Neutrophil (primary cell): ENCODE measurements around the gene EXD2.

Experiments
- H3K27ac ChIP-seq: fragments of 200-600 bp; sonication (generic); 2 replicates; pipeline ENCODE4 v1.5.1; 2016; ENCODE audit warnings: mild to moderate bottlenecking, moderate library complexity
- H3K27me3 ChIP-seq: fragments of 200-600 bp; sonication (generic); 2 replicates; pipeline ENCODE4 v1.6.0; 2016; ENCODE audit warnings: mild to moderate bottlenecking
- H3K36me3 ChIP-seq: fragments of 200-600 bp; sonication (generic); 2 replicates; pipeline ENCODE4 v1.5.1; 2017
- H3K4me1 ChIP-seq, 2 experiments: fragments of 200-600 bp in 1 of 2; sonication (generic) in 1 of 2; 1 replicate in 1 of 2; 2 replicates in 1 of 2; pipeline versions ENCODE4 v1.5.1 to v1.6.1; 2013 to 2016; ENCODE audit warnings: low read depth in 1 of 2, low read length in 1 of 2, mild to moderate bottlenecking in 1 of 2, moderate library complexity in 1 of 2; ENCODE audit not compliant: control insufficient read depth in 1 of 2, insufficient read depth in 1 of 2
- H3K4me3 ChIP-seq, 2 experiments: fragments of 200-600 bp in 1 of 2; sonication (generic) in 1 of 2; 1 replicate in 1 of 2; 2 replicates in 1 of 2; pipeline ENCODE4 v1.5.1; 2013 to 2016; ENCODE audit warnings: low read depth in 1 of 2, low read length in 1 of 2, mild to moderate bottlenecking in 1 of 2, moderate library complexity in 1 of 2
- H3K9me3 ChIP-seq: fragments of 200-600 bp; sonication (generic); 2 replicates; pipeline ENCODE4 v1.5.1; 2016
- CTCF ChIP-seq: fragments of 200-600 bp; sonication (generic); IDR thresholded peaks from 2 replicates; pipeline ENCODE4 v1.5.1; 2016; ENCODE audit warnings: antibody characterized with exemption

EXD2 gene

DNA sequence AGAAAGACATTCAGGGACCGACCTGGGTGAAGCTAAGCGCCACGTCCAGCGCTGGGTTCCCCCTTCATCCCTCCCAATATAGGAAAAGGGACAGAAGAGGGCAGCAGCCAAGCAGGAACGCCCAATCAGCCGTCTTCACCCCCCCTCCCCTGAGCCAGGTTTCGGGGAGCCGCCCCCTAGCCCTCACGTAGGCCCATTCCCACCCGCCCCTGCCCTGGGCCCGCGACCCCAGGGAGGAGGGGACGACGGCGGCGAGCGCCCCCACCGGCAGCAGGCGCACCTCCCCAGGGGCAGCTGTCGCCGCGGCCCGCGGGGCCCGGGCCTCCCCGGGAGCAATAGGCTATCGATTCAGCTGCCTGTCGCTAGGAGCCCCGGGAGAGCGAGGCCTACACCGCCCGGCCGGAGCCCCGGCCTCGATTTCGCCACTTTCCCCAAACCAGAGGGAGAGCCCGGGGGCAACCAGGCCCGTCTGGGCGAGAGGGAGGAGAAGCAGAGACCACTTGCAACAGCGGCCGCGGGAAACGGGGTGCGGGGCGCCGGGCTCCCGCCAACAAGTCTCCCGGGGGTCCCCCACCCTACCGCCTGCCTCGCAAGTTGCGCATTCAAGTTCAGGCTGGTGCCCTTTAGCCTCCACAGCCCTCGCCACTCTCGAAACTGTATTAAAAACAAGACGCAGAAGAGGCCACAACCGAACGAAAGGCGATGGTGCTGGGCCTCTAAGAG is 39.7 kb upstream of the EXD2 start:
- Histone ChIP-seq H3K4me3 (peak overlapping the region; percentile 94), H3K36me3 (peaks cover 17% of the 10 kb centered on the region), H3K27me3 (peaks cover 36% of the 10 kb centered on the region), H3K27ac (peak overlapping the region; percentile 85), H3K4me1 (peaks cover 18 to 19% of the 10 kb centered on the region in 2 experiments), H3K9me3 (no peaks in the 10 kb centered on the region)
- peak; percentile 74 for TF ChIP-seq CTCF

DNA sequence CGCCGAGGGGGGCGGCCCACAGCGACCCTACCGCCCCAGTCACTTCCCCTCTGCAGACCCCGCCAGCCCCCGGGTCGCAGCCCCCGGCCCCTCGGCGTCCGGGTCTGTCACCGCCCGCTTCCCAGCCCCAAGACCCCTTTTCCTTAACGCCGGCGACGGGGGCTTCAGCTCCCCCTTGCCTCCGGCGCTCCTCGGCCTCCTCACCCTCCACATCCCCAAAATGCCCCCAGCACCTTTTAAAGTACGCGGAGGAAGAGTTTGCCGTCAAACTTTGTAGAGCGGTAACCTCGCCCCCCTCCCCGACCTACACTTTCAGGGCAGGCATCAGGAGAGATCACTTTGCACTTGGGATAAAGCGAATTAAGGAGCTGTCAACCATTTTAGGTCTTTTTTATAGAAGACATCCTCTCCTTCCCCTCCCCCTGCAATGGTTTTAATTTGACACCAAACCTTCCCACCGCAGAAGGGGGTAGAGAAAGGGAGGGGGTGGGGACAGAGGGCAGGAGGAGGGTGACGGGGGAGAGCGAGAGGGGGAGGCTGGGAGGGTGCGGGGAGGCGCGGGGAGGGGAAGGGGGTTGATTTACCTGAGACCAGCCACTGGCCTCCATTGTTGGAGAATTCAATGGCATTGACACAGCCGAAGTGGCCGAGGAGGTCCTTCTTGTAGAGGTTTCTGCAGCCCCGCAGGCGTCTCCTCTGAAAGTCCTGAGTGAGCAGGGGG is 39.0 kb upstream of the EXD2 start:
- Histone ChIP-seq H3K9me3 (no peaks in the 10 kb centered on the region), H3K27ac (peak overlapping the region; percentile 85), H3K36me3 (peaks cover 10% of the 10 kb centered on the region), H3K27me3 (peaks cover 43% of the 10 kb centered on the region), H3K4me3 (peak overlapping the region; percentile 94), H3K4me1 (peaks cover 18 to 19% of the 10 kb centered on the region in 2 experiments)
- no peak for TF ChIP-seq CTCF

DNA sequence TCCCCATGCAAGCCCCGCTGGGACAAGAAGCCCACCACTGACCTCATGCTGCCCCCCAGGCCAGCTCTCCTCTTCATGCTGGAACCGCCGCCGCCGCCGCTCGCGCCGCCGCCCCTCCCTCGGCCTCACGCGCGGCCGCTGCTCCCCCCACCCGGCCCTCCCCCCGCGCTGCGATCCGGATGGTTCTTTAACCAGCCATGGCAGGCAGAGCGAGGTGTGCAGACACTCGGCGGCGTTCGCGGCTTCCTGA is 38.5 kb upstream of the EXD2 start, which contains the start of gene DCAF5:
Gene DCAF5, minus strand, starts transcription at position 218 of the 250 bp plus-strand sequence. Its CDS starts 141 bp downstream, at position 77.
- H3K4me3 ChIP-seq: peak within 1 kb of the TSS; percentile 94
- no peak for TF ChIP-seq CTCF
- peaks cover 8% of the 10 kb centered on the region for H3K36me3 ChIP-seq
- peaks cover 18 to 19% of the 10 kb centered on the region in 2 experiments for H3K4me1 ChIP-seq
- peaks cover 48% of the 10 kb centered on the region for H3K27me3 ChIP-seq
- peak within 1 kb of the TSS; percentile 85 for H3K27ac ChIP-seq
- no peaks in the 10 kb centered on the region for H3K9me3 ChIP-seq

DNA sequence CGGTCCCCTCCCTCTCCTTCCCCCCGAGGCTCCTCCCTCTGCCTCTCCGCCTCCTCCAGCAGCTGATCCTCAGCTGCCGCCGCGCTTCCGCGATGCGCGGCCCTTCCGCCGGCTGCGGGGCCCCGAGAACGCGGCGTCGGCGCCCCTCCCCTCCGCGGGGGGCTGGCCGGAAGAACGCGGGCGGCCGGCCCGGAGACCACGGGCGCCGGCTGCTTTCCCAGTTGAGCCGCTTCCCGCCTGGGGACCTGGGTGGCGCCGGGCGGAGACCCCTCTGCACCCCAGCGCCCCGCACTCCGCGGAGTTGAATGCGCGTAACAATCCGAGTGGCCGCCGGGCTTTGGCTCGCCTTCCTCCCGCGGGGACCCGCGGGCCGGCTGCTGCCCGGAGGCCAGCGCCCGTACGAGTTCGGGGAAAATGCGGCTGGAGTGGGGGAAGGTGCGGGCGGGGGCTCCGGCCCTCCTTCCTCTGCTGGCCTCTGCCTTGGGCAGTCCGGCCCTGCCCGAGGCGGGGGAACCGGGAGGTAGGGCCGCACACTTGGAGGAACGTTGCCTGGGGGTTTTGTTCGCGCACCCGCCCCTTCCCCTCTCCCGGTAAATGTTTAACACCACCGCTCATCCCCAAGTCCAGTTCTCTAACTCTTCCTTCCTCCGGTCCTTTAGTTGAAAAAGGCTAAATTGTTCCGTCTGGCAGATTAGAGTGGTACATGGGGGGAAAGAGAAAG is 38.0 kb upstream of the EXD2 start:
- Histone ChIP-seq H3K4me3 (peak overlapping the region; percentile 94), H3K4me1 (peaks cover 18 to 19% of the 10 kb centered on the region in 2 experiments), H3K27me3 (peaks cover 52% of the 10 kb centered on the region), H3K27ac (peak overlapping the region; percentile 85), H3K9me3 (no peaks in the 10 kb centered on the region), H3K36me3 (peaks cover 5% of the 10 kb centered on the region)
- peak; percentile 32 for TF ChIP-seq CTCF

GRCh38 chr14:69153873-69154270 is 37.4 kb upstream of the EXD2 start:
- no peaks in the 10 kb centered on the region for H3K36me3 ChIP-seq
- peaks cover 18 to 19% of the 10 kb centered on the region in 2 experiments for H3K4me1 ChIP-seq
- H3K27me3 ChIP-seq: peaks cover 57% of the 10 kb centered on the region
- peak overlapping the region; percentile 85 for H3K27ac ChIP-seq
- H3K9me3 ChIP-seq: no peaks in the 10 kb centered on the region
- H3K4me3 ChIP-seq: peak overlapping the region; percentile 94
- no peak for TF ChIP-seq CTCF
